Choroid plexus epithelial cell (primary cell): Measurements from ENCODE around the gene NR1H4.

Source experiments
- DNase-seq: peaks from one replicate; pipeline ENCODE4 v3.0.0-alpha.2; 2010; ENCODE audit warnings: low read depth
- H3K4me3 ChIP-seq: 2 replicates; pipeline ENCODE4 v1.5.1; 2011; ENCODE audit warnings: low read depth, mild to moderate bottlenecking, control low read depth, low read length, moderate library complexity
- TF ChIP-seq, protein P1 (sequence below): conservative IDR thresholded peaks from 2 replicates; pipeline ENCODE4 v1.5.1; 2011; ENCODE audit warnings: low read depth, mild to moderate bottlenecking, control low read depth, inconsistent platforms, low read length, moderate library complexity

The NR1H4 gene

GRCh38 chr12:100573292-100574186 is 99.9 kb downstream of the NR1H4 start, which contains the start of gene GAS2L3:
TSS of gene GAS2L3 (plus strand) at chr12:100573684. CDS start at chr12:100594905, 21,221 bp downstream.
- DNase-seq, result peak; percentile 81
- peak within 1 kb of the TSS; percentile 80 for H3K4me3 ChIP-seq
- TF ChIP-seq, protein P1, sequence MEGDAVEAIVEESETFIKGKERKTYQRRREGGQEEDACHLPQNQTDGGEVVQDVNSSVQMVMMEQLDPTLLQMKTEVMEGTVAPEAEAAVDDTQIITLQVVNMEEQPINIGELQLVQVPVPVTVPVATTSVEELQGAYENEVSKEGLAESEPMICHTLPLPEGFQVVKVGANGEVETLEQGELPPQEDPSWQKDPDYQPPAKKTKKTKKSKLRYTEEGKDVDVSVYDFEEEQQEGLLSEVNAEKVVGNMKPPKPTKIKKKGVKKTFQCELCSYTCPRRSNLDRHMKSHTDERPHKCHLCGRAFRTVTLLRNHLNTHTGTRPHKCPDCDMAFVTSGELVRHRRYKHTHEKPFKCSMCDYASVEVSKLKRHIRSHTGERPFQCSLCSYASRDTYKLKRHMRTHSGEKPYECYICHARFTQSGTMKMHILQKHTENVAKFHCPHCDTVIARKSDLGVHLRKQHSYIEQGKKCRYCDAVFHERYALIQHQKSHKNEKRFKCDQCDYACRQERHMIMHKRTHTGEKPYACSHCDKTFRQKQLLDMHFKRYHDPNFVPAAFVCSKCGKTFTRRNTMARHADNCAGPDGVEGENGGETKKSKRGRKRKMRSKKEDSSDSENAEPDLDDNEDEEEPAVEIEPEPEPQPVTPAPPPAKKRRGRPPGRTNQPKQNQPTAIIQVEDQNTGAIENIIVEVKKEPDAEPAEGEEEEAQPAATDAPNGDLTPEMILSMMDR, result no peak

GRCh38 chr12:100574187-100575074 is 100.8 kb downstream of the NR1H4 start:
- TF ChIP-seq, protein P1, result no peak
- no peak for DNase-seq
- H3K4me3 ChIP-seq, result peak overlapping the region; percentile 80

GRCh38 chr12:100576331-100577036 is 102.8 kb downstream of the NR1H4 start:
- H3K4me3 ChIP-seq, result no peak overlapping the region
- TF ChIP-seq, protein P1, result no peak
- DNase-seq, result peak; percentile 93

DNA sequence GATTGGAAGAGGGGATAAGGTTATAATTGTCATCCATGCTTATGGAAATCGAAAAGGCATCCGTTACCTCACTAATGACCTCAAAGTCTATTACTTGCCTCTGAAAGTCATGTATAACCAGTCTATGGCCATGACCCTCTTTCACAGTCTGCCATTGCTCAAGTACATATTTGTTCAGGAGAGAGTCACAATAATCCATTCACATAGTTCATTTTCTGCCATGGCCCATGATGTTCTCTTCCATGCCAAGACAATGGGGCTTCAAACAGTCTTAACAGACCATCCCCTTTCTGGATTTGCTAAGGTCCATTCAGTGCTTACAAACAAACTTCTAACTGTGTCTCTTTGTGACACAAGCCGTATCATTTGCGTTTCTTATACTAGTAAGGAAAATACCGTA is 105.3 kb downstream of the NR1H4 start:
- no peak overlapping the region for H3K4me3 ChIP-seq
- TF ChIP-seq, protein P1, result no peak
- no peak for DNase-seq

DNA sequence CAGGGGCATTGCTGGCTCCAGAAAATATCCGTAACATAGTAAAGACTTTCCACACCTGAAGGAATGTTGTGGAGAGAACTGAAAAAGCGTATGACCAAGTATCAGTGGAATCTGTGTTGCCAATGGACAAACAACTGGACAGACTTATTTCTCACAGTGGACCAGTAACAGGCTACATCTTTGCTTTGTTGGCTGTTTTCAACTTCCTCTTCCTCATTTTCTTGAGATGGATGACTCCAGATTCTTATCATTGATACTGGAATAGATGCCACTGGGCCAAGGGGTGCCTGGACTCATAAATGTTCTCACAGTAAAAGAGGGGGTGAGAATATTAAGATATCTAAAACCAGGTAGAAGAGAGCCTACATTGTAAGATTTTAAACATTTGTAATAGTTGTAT is 106.2 kb downstream of the NR1H4 start:
- TF ChIP-seq, protein P1, result no peak
- DNase-seq, result no peak
- no peak overlapping the region for H3K4me3 ChIP-seq

- TF ChIP-seq, protein P1, result no peak
Measured at GRCh38 chr12:100584256-100584655, 110.6 kb downstream of the NR1H4 start.

More at GRCh38 chr12:100584256-100584655, 110.6 kb downstream of the NR1H4 start:
- no peak for DNase-seq
- no peak overlapping the region for H3K4me3 ChIP-seq
